ENCODE measurements around the gene ANKRD53.

Gene ANKRD53

DNA sequence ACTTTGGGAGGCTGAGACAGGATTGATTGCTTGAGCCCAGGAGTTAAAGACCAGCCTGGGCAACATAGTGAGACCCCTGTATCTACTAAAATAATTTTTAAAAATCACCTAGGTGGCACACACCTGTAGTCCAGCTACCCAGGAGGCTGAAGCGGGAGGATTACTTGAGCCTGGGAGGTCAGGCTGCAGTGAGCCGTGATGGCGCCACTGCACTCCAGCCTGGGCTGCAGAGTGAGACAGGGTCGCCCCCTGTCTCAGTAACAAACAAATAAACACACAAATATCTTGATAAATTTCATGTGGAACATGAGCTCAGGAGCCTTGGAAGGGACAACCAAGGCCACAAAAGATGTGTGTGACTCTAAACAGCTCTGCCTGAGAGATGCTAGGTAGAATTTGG lies 11.7 kb upstream of the ANKRD53 start:
- no peak for DNase-seq

DNA sequence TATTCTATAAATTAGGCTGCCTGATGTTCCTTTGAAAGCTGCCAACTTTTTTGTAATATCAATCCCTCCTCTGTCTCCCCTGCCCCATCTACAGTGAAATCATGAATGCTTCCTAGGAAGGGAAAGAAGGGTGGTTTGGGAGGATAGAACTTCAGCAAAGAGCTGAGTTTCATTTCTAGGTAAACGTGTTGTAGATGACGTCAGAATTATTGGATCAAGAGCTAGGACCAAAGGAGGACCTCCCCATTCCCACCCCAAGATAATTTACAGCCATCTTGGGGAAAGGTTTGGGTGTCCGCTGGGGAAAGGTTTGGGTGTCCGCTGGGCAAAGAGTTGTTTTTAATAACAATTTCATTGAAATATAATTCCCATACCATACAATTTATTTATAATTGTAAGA lies 11.2 kb upstream of the ANKRD53 start:
- no peak for DNase-seq

DNA sequence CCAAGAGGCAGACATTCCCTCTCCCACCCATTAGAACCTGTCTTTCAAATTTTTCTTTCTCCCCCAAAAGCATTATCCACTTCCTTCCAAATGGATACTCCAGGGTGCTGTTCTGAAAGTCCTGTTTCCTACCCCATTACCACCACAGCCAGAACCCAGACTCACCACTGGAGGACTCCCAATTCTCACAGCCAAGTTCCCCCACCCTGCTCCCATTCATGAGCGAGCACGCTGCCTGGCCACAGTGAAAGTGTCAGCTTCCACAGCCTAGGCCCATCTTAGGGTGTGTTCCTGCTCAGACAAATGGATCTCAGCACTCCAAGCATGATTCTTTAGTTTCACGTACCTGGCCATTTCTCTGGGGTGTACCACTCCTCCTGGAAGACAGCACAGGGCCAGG lies 3.8 kb upstream of the ANKRD53 start:
- DNase-seq = no peak

DNA sequence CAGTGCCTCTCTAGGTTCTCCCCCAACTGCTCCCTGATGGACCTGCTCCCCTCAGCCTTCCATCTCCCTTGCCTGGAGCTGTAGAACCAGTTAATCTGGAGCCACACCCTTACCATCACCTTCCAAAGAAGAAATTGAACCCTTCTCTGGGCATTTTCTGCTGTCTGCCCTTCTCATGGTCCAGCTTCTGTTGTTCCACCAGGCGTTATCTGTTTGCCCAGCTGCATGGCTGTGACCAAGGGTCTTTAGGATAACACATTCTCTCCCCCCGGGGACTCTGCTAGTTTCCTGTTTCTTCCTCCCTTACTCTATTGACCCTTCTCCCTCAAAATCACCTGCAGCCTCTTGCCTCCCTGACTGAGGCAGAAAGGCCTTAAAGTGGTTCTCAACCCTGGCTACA lies 3.2 kb upstream of the ANKRD53 start:
- DNase-seq = peak; percentile 37

DNA sequence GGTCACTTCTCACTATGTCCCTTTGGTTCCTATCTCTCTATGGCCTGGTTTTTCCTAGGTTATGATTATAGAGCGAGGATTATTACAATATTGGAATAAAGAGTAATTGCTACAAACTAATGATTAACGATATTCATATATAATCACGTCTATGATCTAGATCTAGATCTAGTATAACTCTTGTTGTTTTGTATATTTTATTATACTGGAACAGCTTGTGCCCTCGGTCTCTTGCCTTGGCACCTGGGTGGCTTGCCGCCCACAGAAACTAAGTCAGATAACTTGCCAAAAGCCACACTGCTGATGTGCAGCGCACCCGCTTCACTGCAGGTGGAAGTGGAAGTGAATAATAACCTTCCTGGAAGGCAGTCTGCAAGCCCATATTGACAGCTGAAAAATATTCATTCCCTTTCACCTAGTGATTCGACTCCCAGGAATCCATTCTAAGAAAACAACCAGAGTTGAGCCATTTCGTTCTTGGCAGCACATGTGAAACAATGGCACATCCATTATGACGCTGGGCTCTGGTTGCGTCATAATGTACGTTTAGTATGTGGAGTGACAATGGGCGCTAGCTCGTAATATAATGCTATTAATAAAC lies 725 bp upstream of the ANKRD53 start:
- peak; percentile 52 for DNase-seq

DNA sequence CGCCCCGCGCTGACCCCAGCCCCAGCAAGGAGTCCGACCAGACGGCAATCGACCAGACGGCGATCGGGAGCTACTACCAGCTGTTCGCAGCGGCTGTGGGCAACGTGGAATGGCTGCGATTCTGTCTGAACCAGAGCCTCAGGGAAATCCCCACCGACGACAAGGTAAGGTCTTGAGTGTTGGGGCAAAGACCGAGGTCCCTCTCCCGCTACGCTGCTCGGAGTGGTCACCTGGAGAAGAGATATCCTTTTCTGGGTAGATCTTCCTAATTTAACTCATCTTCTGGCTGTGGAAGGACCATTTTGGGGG lies 704 bp downstream of the ANKRD53 start:
- DNase-seq = no peak

DNA sequence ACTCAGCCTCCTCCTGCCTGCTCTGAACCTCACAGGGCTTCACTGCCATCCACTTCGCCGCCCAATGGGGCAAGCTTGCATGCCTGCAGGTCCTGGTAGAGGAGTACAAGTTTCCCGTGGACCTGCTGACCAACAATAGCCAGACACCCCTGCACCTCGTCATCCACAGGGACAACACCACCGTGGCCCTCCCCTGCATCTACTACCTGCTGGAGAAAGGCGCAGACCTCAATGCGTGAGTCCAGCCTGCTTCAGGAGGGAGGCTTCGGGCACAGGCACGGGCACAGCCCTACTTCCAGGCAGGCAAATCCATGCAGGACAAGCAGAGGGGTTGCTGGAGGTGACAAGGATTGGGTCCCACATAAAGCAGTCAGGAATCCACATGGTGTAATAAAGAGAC lies 1.2 kb downstream of the ANKRD53 start:
- DNase-seq = no peak

DNA sequence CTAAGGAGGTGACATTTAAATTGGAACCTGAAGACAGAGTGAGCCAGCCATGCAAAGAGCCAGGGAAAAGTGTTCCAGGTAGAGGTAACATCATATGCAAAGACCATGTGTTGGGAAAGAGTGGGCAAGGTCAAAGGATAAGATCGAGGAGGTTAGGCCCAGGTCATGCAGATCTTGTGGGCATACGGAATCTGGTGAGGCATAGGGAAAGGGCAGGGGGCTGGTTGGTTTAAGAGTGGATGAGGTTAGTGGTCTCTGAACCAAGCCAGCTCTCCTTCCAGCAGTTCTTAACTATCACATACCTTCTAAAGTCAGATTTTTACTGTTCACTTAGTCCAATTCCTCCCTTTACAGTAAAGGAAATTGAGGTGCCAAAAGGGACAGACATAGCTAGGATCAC lies 3.0 kb downstream of the ANKRD53 start:
- no peak for DNase-seq

DNA sequence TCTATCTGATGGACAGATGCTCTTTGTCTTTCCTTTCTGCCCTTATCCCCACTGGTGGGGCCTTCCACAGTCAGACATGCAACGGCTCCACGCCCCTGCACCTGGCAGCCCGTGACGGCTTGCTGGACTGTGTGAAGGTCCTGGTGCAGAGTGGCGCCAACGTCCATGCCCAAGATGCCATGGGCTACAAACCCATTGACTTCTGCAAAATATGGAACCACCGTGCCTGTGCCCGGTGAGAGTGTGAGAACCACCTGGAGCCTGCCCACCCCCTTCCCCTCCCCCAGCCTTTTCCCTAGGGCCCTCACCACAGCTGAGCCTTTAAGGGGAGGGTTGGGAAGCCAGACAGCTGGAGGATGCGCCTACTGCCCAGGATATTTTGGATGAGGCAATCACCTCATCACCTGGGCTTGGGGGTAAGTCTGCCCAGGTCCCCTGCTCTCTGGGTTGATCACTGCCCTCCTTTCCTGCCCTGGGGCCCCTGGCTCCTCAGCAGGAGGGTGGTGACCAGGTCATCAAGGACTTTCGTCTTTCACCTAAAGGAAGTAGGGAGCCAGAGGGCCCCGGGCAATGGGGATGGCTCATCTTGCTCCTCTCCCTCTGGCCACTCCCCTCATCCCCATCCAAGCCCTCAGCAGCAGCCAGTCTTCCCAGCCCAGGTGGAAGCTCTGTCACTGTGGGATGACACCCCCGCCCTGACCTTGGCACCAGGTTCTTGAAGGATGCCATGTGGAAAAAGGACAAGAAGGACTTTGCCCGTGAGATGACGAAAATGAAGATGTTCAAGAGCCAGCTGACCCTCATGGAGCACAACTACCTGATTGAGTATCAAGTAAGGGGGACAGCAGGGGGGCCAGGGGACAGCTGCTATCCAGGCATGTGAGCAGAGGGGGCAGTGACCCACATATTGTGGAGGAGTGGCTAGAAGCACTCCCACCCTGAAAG lies 3.7 kb downstream of the ANKRD53 start:
- no peak for DNase-seq

DNA sequence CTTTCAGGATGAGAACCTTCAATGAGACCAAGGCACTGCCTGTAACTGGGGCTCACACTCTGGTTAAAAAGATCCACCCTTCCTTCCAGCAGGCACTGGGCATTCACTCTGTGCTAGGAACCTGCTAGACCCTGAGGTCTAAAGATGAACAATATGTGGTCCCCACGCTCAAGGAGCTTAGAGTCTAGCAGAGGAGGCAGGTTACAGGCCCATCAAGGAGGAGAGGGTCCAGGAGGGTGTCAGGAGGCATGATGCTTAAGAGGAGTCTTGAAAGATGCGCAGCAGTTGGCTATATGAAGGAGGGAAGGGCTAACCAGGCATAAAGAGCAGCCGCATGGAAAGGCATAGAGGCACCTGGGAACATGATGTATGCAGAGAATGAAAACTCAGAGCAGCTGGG lies 4.5 kb downstream of the ANKRD53 start:
- no peak for DNase-seq

DNA sequence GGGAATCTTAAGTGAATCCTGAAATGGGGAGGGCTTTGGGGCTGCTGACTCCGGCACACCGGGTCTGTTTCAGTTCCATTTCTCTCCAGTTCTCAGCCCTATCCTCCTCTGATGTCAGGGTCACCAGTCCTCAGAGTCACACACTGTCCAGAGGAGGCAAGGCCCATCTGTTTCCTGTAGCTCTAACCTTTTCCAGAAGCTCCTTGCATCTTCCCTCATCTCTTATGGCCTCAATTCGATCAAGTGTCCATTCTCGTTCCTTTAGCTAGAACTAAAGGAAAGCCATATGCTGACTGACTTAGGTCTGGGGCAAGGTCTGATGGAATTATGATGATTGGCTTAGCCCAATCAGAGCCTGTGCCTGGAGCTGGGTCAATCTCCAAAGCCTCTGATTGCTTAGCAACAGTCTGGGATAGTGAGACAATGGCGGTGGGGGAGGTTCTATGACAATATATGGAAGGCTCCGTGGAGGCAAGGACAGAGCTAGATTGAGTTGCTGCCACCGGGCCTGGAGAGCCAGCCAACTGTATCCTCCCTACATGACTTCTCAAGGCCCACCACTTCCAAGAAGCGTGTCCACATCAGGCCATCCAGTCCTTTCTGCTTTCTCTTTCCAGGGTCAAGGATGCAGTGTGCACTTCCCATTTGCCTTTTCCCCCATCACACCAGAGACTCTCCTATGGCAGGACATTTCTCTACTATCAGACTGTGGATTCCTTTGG lies 5.2 kb downstream of the ANKRD53 start:
- DNase-seq = no peak

DNA sequence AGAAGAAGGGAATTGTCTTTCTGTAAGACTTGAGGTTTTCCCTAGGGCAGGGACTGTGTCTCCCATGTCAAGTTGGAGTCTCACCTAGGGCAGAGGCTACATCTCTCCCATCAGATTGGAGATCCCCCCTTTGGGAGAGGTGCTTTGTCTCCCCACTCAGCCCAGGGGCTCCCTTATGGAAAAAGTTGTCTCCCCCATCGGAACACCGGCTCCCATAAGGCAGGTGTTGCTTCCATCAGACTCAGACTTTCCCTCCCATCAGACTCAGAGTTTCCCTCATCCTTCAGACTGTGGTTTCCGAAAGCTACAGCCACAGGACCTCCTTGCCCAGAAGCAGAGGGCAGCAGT lies 5.8 kb downstream of the ANKRD53 start:
- DNase-seq = no peak

DNA sequence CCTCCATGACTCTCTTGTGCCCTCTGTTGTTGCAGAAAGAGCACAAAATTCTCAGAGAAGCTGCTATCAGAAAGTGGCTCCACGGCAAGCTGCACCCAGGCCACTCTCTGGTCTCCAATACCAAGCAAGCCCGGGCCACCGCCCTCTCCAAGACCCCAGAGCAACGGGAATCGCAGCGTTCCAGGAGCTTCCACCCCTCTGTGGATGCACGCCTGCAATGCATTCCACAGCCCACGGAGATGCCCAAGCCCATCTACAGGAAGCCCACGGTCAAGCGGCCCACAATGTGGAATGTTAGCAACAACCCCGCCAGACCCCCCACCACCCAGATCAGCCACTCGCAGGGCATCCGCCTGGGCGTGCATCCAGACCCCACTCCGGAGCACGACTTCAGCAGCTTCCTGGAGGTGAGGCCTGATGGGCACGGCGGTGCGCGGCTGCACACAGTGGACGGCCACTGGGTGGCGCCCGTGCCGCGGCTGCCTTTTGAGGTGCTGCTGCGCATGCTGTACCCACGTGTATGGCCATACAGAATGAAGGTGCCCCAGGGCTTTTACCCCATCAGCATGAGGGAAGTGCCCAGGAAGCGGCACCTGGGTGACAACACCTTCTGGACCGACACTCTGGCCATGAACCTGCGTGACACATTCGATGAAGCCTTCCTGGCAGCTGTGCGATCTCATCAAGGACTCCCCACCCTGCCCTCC lies 6.3 kb downstream of the ANKRD53 start:
- peak; percentile 80 for DNase-seq

DNA sequence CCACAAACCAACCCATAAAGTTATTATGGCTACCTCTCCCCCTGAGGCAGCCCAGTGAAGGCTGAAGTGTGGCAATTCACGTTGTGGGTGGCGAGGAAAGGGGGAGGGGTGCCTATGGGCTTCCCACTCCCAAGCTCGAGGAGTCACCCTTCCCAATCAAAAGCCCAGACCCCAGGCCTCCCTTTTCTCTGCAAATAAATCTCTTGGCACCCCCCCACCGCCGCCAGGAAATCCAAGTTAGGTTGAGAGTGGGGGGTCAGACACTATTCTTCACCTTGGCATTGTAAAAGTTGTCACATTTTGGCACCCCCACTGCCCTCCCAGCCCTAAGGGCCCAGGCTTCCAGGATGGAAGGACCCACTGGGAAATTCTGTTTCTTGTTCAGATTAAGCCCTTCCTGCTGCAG lies 6.9 kb downstream of the ANKRD53 start:
- no peak for DNase-seq

DNA sequence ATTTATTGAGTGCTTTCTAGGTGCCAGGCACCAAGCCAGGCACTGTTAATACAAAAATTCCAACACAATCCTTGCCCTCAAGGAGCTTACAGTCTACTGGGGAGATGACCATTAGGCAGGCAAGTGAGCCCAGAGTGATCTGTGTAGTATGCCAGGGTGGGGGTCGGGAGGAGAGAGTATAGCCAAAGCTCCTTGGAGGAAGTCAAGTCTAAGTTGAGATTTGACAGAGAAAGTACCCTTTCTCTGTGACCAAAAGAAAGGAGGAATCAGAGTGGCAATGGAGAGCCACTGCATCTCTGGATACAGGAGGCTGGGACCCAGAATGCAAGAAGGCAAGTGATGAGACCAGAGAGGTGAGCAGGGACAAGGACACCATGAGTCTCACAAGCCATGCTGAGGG lies 7.5 kb downstream of the ANKRD53 start:
- DNase-seq = no peak

DNA sequence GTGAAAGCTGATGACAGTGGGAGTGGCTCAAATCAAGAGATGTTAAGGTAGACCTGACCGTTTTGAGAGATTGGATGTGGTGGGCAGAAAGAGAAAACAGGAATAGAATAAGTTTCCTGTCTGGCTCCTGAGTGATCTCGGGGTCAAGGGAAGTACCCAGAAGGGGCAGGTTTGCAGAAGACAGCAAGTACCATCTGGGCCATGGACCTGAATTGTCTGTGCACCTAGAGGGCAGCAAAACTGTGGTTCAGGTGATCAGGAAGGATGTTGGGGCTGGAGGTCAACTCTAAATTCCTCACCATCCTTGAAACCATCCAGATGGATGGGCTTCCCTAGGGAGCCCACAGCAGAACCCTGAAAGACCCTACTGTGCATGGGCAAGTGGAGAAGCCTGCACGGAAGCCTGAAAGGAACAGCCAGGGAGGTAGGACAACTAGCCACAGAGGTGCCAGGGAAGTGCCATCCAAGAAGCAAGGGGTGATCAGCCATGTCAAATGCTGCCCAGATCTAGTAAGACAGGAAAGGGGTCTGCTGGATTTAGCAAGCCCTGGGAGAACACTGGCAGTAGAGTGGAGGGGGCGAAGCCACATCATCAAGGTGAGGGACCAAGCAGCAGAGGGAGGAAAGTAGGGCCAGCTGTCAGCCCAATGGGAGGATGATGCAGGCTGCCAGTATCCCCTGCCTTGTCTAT lies 8.2 kb downstream of the ANKRD53 start:
- DNase-seq = no peak

DNA sequence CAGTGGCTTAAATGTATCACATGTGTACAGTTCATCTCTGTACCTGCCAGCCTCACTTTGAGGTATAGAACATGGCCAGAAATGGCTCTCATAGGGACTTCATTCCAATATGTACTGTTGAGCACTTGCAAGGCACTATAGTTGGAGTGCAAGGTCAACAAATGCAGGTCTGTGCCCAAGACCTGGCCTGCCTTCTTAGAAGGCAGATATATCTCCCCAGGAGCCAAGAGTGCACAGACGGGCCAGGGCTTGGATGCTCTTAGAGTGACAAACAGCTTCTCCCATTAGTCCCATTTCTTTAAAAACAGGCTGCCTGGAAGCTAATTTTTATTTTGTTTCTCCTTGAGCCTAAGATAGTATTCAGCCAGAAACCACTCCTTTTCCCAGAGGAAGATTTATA lies 9.0 kb downstream of the ANKRD53 start:
- no peak for DNase-seq

DNA sequence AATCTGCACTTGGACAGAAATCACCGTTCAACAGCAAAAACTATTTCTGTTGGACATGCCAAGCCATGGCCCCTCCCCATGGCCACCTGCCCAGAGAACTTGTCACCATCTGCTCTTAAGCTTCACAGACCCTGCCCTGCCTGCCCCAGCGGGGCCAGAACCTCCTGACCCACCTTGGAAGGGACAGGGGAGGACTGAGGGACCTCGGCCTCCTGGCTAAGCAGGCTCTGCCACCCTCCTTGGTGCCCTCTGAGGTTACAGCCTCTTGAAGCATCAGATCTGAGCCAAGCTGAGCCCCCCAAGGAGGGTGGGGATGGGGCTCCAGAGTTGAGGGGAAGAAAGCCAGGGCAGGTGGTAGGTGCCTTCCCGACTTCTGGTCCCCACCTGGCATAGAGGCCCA lies 9.7 kb downstream of the ANKRD53 start:
- no peak for DNase-seq

DNA sequence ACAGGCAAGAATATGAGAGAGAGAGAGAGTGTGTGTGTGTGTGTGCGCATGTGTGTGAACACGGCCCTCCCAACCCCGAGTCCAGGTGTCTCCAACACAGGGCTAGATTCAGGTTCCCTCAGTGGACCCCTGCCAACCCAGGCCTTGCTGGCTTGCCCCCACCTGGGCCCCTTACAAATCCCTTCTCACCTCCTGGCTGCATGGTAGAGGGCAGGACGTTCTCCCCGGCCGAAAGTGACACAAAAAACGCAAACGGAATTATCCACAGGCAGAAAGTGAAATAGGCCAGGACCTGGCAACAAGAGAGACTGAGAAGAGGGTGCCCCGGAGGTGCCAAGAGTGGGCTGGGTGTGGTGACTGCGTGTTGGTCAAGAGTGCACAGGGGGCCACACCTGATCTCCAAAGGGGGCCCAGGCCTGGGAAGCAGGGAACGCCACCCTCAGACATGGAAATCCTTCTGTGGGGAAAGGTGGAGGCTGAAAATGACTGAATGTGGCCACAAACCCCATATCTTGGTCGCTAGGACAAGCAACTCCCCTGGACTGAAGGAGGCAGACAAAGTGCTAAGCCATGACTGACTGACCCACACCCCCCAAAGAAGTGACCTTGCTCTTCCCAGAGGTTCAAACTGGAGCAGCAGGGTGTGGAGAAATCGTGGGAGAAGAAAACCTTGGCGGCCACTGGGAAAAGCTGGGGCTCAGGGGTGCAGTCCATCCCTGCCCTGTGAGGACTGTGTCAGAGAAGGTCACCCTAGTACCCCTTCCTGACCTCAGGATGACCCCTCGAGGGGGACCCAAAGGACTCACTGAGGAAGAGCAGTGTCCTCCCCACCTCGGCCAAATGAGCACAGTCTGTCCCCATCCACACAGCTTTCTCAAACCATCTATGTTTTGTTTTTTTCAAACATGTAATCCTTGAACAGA lies 10.6 kb downstream of the ANKRD53 start:
- DNase-seq = no peak

DNA sequence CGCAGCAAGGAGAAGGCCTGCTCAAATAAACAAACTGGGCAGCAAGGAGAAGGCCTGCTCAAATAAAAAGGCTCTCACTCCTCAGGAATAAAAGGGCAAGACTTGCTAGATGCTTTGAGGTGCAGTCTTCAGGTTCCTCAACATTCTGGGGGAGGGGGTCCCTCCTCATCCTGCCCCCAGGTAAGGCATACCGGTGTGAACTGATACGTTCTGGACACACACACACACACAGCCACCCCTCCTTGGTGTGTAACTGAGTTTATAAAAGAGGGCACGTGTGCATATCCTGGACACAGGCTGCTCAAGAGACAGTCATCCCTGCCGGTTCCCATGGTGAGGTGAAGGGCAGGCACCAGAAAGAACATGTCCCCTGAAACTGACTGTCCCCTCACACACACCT lies 11.8 kb downstream of the ANKRD53 start:
- DNase-seq = no peak

DNA sequence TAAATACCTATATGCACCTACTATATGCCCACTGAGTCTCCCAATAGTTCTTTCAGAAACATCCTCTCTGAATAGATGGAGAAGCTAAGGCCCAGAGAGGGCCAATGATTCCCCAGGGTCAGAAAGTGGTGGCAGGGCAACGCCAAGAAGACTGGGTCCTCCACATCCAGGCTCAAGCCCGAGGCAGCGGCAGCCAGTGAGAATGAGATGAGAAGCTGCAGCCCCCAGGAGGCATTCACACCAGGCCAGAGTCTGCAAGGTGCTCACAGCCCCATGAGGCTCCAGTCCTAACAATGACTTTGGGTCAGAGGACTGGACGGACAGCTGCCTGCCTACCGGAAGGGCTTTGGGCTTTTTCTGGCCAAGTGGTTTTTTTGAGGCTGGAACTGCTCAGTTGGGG lies 12.7 kb downstream of the ANKRD53 start:
- no peak for DNase-seq

DNA sequence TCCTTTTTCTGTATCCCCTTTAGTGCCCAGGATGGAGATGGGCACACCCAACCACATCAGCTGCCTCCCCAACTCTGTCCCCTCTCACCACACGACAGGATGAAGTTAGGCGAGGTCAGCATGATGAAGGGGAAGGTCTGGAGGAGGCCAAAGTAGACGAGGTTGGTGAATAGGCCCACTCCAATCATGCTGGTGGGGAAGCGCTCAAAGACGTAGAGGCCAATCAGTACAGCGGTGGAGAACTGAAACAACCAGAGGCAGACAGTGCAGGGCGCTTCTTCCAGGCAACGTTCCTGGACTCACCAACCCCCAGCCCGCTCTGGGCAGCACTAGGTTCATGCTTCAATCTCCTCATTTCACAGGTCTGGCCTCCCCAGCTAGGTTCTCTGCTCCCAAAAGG lies 13.3 kb downstream of the ANKRD53 start:
- no peak for DNase-seq

Measured in hematopoietic multipotent progenitor cell treated with erythropoietin and hydrocortisone succinate and interleukin-3 and kit ligand, for 8 days (in vitro differentiated cells).